Activated CD8-positive, alpha-beta memory T cell treated with anti-CD3 and anti-CD28 coated beads, Interleukin-2, amount 50 U/mL, for 24 hours (primary cell): Measurements from ENCODE around the gene PPP4R2.
"Not testable (repeated sequence)": the region's sequence is repeated elsewhere in the genome, so short reads cannot be mapped to it uniquely, and the experiment has no call there.

Experiments used
- DNase-seq: peaks from one replicate; pipeline ENCODE4 v3.0.0-alpha.2; 2020; ENCODE audit errors: extremely low read depth

PPP4R2 gene

DNA sequence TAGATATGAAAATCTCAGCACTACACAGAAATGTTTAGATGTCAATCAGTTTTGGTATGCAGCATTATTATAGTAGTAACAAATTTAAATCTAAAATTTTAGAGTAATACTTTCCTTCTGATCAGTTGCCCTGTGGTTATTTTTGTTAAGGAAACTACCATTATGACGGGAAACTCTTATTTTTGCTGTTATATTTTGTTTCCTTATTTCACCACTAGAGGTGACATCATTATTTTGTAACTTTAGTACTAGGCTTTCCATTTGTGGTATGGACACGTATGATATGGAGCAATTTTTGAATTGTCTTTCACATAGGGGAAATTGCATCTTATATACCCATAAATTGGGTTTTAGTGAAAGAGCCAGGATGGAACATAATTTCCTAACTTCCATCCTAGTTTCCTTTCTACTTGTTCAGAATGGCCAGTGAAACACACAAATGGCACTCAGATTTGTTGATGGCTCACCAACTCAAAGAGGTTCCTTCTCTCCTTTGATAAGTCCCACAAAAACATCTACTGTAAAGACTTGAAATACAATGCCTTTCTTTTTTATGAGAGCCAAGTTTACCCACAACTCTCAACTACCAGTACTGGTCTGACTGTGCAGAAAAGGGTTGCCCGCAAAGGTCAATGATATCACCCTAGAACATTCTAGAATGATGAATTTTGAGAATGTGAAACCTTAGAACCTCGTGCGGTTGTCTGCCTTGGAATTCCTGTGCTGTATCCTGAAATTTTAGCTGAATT, 19.4 kb upstream of the PPP4R2 start:
- DNase-seq, result no peak

- no peak for DNase-seq
Measured at GRCh38 chr3:72982609-72983366, 13.8 kb upstream of the PPP4R2 start.

DNA sequence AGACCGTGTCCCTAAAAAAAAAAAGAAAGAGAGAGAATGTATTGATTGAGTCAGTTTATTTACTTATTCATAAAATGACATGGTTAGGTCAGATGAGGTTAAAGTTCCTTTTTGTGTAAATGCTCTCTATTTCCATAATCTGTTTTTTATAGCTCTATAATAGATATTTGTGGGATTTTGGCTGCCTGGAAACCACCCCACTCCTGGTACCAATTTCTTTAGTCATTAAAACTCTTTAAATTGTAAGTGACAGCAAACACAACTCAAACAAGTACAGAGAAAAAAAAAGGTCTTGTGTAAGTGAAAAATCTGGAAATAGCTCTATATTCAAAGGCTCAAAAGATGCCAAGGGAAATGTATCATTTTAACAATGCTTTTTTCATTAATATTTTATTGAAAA, 11.0 kb upstream of the PPP4R2 start:
- DNase-seq, result no peak

GRCh38 chr3:72990701-72991395, 5.8 kb upstream of the PPP4R2 start:
- no peak for DNase-seq

DNA sequence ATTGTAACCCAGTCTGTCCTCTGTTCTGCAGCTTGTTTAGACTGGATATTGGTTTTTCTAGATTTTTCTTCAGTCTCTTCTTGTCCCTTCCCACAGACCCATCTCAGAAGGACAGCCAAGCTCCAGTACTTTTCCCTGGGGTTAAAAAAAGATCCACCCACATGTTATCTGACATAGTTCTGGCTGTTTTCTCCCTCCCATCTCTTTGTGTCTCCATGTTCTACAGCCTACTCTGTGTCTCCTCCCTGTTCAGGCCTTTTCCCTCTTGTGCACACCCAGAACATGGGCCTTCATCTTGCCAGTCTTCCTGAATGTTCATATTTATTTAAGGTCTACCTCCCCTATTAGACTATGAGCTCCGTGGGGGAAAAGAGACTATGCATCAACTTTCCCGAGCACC, 5.1 kb upstream of the PPP4R2 start:
- no peak for DNase-seq

DNA sequence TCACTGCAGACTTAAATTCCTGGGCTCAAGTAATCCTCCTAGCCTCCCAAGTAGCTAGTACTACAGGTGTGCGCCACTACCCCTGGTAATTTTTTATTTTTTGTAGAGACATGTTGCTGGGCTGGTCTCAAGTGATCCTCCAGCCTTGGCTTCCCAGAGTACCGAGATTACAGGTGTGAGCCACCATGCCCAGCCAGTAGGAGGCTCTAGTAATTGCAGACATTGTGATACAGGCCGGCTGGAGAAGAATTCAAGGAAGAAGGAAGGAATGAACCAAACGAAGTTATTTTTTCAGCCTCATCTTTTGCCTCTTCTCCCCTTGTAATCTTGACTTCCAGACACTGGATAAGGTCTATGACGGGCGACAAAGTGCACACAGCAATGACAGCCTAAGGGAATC, 3.2 kb upstream of the PPP4R2 start:
- no peak for DNase-seq

DNA sequence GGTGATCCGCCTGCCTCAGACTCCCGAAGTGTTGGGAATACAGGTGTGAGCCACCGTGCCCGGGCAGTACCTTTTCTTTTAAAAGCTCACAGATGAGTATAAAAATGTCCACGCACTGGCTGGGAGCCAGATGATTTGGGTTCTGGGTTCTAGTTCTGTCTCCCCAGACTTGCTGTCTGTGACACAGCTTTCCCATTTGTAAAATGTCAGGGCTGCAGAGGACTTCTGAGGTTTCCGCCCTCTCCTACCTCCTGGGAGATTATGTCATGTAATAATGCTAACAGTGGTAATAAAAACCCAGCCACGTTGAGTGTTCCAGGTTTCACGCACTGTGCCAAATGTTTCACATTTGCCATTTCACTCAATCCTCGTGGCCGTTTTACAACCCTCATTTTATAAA, 1.3 kb upstream of the PPP4R2 start:
- DNase-seq, result no peak

- no peak for DNase-seq
Measured at GRCh38 chr3:72996121-72996472, 514 bp upstream of the PPP4R2 start.

DNA sequence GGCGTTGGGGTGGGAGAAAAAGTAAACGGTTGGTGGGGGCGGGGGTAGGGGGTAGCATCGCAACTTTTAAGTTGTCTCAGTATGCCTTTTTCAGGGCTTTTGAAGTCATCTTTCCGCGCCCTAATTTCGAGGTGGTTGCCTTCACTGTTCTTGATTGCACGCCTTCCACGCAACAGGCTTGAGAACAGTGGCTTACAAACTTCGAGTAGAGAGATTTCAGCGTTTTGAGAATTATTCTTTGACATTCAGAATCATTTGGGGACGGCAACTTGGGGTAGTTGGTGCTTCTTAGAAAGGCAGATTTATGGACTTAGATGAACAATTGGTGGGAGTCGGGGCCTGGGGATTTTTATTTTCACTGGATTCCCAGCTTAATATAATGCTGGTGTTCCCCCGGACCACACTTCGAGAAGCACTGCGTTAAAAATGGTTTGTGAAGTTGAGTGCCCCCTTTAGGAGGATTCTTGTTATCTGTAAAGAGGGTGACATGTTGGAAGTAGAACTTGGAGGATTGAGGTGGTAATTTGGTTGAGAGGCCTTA, 880 bp downstream of the PPP4R2 start:
- peak; percentile 9 for DNase-seq

GRCh38 chr3:72998466-72998865, 1.9 kb downstream of the PPP4R2 start:
- DNase-seq, result no peak

- no peak for DNase-seq
Measured at GRCh38 chr3:72999951-73000350, 3.3 kb downstream of the PPP4R2 start.

- not testable (repeated sequence) for DNase-seq
Measured at GRCh38 chr3:73003050-73003449, 6.4 kb downstream of the PPP4R2 start.

GRCh38 chr3:73004316-73004715, 7.7 kb downstream of the PPP4R2 start:
- DNase-seq, result no peak

- no peak for DNase-seq
Measured at GRCh38 chr3:73007992-73008712, 11.5 kb downstream of the PPP4R2 start.

GRCh38 chr3:73009008-73009407, 12.4 kb downstream of the PPP4R2 start:
- no peak for DNase-seq

DNA sequence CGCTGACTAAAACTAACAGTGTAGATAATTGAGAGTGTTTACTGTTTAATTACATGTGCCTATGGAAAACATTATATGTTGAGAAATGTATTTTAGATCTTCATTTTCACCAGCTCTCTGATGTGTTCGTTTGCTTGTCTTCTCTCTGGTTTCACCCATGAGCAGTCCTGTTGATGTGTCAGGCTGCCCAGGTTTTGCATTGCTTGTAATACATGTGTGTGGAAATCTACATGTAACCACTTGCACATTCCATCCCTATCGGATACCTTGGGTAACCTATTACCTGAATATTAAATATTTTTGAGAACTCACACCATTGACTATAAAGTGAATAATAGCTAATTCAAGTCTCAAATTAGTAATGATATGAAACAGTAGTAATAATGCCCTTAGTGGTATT, 13.1 kb downstream of the PPP4R2 start:
- no peak for DNase-seq

DNA sequence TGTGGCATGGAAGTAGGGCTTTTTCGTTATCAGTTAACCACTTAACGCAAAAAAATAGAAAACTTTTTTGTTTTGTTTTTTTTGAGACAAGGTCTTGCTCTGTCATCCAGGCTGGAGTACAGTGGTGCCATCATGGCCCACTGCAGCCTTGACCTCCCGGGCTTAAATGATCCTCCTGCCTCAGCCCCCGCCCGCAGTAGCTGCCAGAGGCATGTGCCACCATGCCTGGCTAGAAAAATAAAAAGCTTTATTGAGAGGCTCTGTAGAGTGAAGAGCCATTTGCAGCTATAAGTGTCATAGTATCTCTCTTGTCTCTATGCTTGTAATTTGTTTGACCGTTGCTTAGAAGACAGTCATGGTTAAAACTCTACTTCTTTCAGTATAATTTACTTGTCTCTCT, 13.5 kb downstream of the PPP4R2 start:
- DNase-seq, result no peak

- no peak for DNase-seq
Measured at GRCh38 chr3:73018298-73018697, 21.7 kb downstream of the PPP4R2 start.

GRCh38 chr3:73018790-73019441, 22.3 kb downstream of the PPP4R2 start:
- DNase-seq, result no peak

- no peak for DNase-seq
Measured at GRCh38 chr3:73021301-73021835, 24.8 kb downstream of the PPP4R2 start.

DNA sequence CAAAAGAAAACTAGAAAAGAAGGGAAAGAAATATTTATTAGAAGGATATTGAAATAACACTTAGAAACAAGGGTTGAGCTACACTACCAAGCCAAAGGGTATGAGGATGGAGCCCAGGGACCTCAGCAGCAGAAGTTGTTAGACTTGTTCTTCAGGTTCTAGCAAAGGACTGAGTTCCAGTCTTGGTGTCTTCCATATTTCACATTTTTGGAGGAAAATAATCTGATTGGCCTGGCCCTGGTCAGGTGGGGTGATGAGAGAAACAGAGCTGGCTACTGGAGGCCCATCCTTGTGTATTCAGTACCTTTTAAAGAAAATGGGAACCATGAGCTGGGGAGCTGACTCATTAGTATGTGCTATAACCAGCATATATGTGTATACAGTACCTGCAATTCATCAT, 28.2 kb downstream of the PPP4R2 start:
- no peak for DNase-seq
